ENCODE measurements around the gene PKP2.
"Not testable (repeated sequence)": the region's sequence is repeated elsewhere in the genome, so short reads cannot be mapped to it uniquely, and the experiment has no call there.

PKP2 gene

GRCh38 chr12:32894566-32894965 lies 2.0 kb downstream of the PKP2 start:
- Histone ChIP-seq H3K4me3 (ENCODE audit: low read length) (no peak overlapping the region), H3K9ac (ENCODE audit: low read length) (no peak overlapping the region), H3K4me1 (ENCODE audit: control insufficient read depth, insufficient read depth, low read length) (peaks cover 16% of the 10 kb centered on the region), H3K36me3 (ENCODE audit: control insufficient read depth, insufficient read depth, low read length, severe bottlenecking) (no peaks in the 10 kb centered on the region), H3K9me3 (ENCODE audit: control insufficient read depth, low read length) (no peaks in the 10 kb centered on the region), H3K27me3 (replicated peaks; ENCODE audit: control insufficient read depth, insufficient read depth, low read length) (peaks cover 29% of the 10 kb centered on the region)
- no peak for DNase-seq (ENCODE audit: low read depth)

GRCh38 chr12:32893458-32893857 lies 3.1 kb downstream of the PKP2 start:
- Histone ChIP-seq H3K36me3 (ENCODE audit: control insufficient read depth, insufficient read depth, low read length, severe bottlenecking) (no peaks in the 10 kb centered on the region), H3K4me1 (ENCODE audit: control insufficient read depth, insufficient read depth, low read length) (peaks cover 21% of the 10 kb centered on the region), H3K4me3 (ENCODE audit: low read length) (peak overlapping the region; percentile 32), H3K9me3 (ENCODE audit: control insufficient read depth, low read length) (no peaks in the 10 kb centered on the region), H3K27me3 (replicated peaks; ENCODE audit: control insufficient read depth, insufficient read depth, low read length) (peaks cover 25% of the 10 kb centered on the region), H3K9ac (ENCODE audit: low read length) (peak overlapping the region; percentile 50)
- no peak for DNase-seq (ENCODE audit: low read depth)

- Histone ChIP-seq H3K4me1 (ENCODE audit: control insufficient read depth, insufficient read depth, low read length) (peaks cover 21% of the 10 kb centered on the region), H3K9me3 (ENCODE audit: control insufficient read depth, low read length) (no peaks in the 10 kb centered on the region), H3K4me3 (ENCODE audit: low read length) (peak overlapping the region; percentile 32), H3K36me3 (ENCODE audit: control insufficient read depth, insufficient read depth, low read length, severe bottlenecking) (no peaks in the 10 kb centered on the region), H3K9ac (ENCODE audit: low read length) (peak overlapping the region; percentile 50), H3K27me3 (replicated peaks; ENCODE audit: control insufficient read depth, insufficient read depth, low read length) (peaks cover 23% of the 10 kb centered on the region)
- DNase-seq (ENCODE audit: low read depth): no peak
Observed at GRCh38 chr12:32893043-32893442, 3.5 kb downstream of the PKP2 start.

GRCh38 chr12:32892369-32892768 lies 4.2 kb downstream of the PKP2 start:
- peaks cover 21% of the 10 kb centered on the region for H3K4me1 ChIP-seq (ENCODE audit: control insufficient read depth, insufficient read depth, low read length)
- H3K27me3 ChIP-seq (replicated peaks; ENCODE audit: control insufficient read depth, insufficient read depth, low read length): peaks cover 16% of the 10 kb centered on the region
- not testable (repeated sequence) for DNase-seq (ENCODE audit: low read depth); H3K9ac ChIP-seq (ENCODE audit: low read length); H3K4me3 ChIP-seq (ENCODE audit: low read length); H3K9me3 ChIP-seq (ENCODE audit: control insufficient read depth, low read length); H3K36me3 ChIP-seq (ENCODE audit: control insufficient read depth, insufficient read depth, low read length, severe bottlenecking)

- Histone ChIP-seq H3K9me3 (ENCODE audit: control insufficient read depth, low read length) (no peaks in the 10 kb centered on the region), H3K9ac (ENCODE audit: low read length) (no peak overlapping the region), H3K4me3 (ENCODE audit: low read length) (no peak overlapping the region), H3K27me3 (replicated peaks; ENCODE audit: control insufficient read depth, insufficient read depth, low read length) (peaks cover 16% of the 10 kb centered on the region), H3K36me3 (ENCODE audit: control insufficient read depth, insufficient read depth, low read length, severe bottlenecking) (no peaks in the 10 kb centered on the region), H3K4me1 (ENCODE audit: control insufficient read depth, insufficient read depth, low read length) (peaks cover 21% of the 10 kb centered on the region)
- DNase-seq (ENCODE audit: low read depth): no peak
Observed at GRCh38 chr12:32891956-32892355, 4.6 kb downstream of the PKP2 start.

- Histone ChIP-seq H3K27me3 (replicated peaks; ENCODE audit: control insufficient read depth, insufficient read depth, low read length) (peaks cover 16% of the 10 kb centered on the region), H3K4me1 (ENCODE audit: control insufficient read depth, insufficient read depth, low read length) (peaks cover 21% of the 10 kb centered on the region), H3K9me3 (ENCODE audit: control insufficient read depth, low read length) (no peaks in the 10 kb centered on the region), H3K4me3 (ENCODE audit: low read length) (no peak overlapping the region), H3K36me3 (ENCODE audit: control insufficient read depth, insufficient read depth, low read length, severe bottlenecking) (no peaks in the 10 kb centered on the region), H3K9ac (ENCODE audit: low read length) (no peak overlapping the region)
- DNase-seq (ENCODE audit: low read depth): no peak
Observed at GRCh38 chr12:32891526-32891925, 5.1 kb downstream of the PKP2 start.

GRCh38 chr12:32889011-32889760 lies 7.4 kb downstream of the PKP2 start:
- Histone ChIP-seq H3K9me3 (ENCODE audit: control insufficient read depth, low read length) (no peaks in the 10 kb centered on the region), H3K4me3 (ENCODE audit: low read length) (no peak overlapping the region), H3K4me1 (ENCODE audit: control insufficient read depth, insufficient read depth, low read length) (peaks cover 16% of the 10 kb centered on the region), H3K36me3 (ENCODE audit: control insufficient read depth, insufficient read depth, low read length, severe bottlenecking) (no peaks in the 10 kb centered on the region), H3K9ac (ENCODE audit: low read length) (no peak overlapping the region), H3K27me3 (replicated peaks; ENCODE audit: control insufficient read depth, insufficient read depth, low read length) (no peaks in the 10 kb centered on the region)
- DNase-seq (ENCODE audit: low read depth): no peak

- no peaks in the 10 kb centered on the region for H3K9me3 ChIP-seq (ENCODE audit: control insufficient read depth, low read length)
- H3K4me1 ChIP-seq (ENCODE audit: control insufficient read depth, insufficient read depth, low read length): peaks cover 5% of the 10 kb centered on the region
- H3K36me3 ChIP-seq (ENCODE audit: control insufficient read depth, insufficient read depth, low read length, severe bottlenecking): no peaks in the 10 kb centered on the region
- DNase-seq (ENCODE audit: low read depth): no peak
- no peak overlapping the region for H3K9ac ChIP-seq (ENCODE audit: low read length)
- H3K27me3 ChIP-seq (replicated peaks; ENCODE audit: control insufficient read depth, insufficient read depth, low read length): no peaks in the 10 kb centered on the region
- no peak overlapping the region for H3K4me3 ChIP-seq (ENCODE audit: low read length)
Observed at GRCh38 chr12:32887058-32887457, 9.5 kb downstream of the PKP2 start.

- no peak overlapping the region for H3K9ac ChIP-seq (ENCODE audit: low read length)
- H3K27me3 ChIP-seq (replicated peaks; ENCODE audit: control insufficient read depth, insufficient read depth, low read length): no peaks in the 10 kb centered on the region
- no peak overlapping the region for H3K4me3 ChIP-seq (ENCODE audit: low read length)
- DNase-seq (ENCODE audit: low read depth): no peak
- no peaks in the 10 kb centered on the region for H3K36me3 ChIP-seq (ENCODE audit: control insufficient read depth, insufficient read depth, low read length, severe bottlenecking)
- peaks cover 5% of the 10 kb centered on the region for H3K4me1 ChIP-seq (ENCODE audit: control insufficient read depth, insufficient read depth, low read length)
- no peaks in the 10 kb centered on the region for H3K9me3 ChIP-seq (ENCODE audit: control insufficient read depth, low read length)
Observed at GRCh38 chr12:32885831-32886230, 10.7 kb downstream of the PKP2 start.

- Histone ChIP-seq H3K36me3 (ENCODE audit: control insufficient read depth, insufficient read depth, low read length, severe bottlenecking) (no peaks in the 10 kb centered on the region), H3K27me3 (replicated peaks; ENCODE audit: control insufficient read depth, insufficient read depth, low read length) (no peaks in the 10 kb centered on the region), H3K9me3 (ENCODE audit: control insufficient read depth, low read length) (no peaks in the 10 kb centered on the region), H3K4me3 (ENCODE audit: low read length) (no peak overlapping the region), H3K4me1 (ENCODE audit: control insufficient read depth, insufficient read depth, low read length) (peaks cover 5% of the 10 kb centered on the region), H3K9ac (ENCODE audit: low read length) (no peak overlapping the region)
- no peak for DNase-seq (ENCODE audit: low read depth)
Observed at GRCh38 chr12:32884962-32885361, 11.6 kb downstream of the PKP2 start.

GRCh38 chr12:32881702-32882101 lies 14.9 kb downstream of the PKP2 start:
- no peaks in the 10 kb centered on the region for H3K36me3 ChIP-seq (ENCODE audit: control insufficient read depth, insufficient read depth, low read length, severe bottlenecking)
- H3K9ac ChIP-seq (ENCODE audit: low read length): no peak overlapping the region
- no peak for DNase-seq (ENCODE audit: low read depth)
- peaks cover 15% of the 10 kb centered on the region for H3K4me1 ChIP-seq (ENCODE audit: control insufficient read depth, insufficient read depth, low read length)
- no peaks in the 10 kb centered on the region for H3K27me3 ChIP-seq (replicated peaks; ENCODE audit: control insufficient read depth, insufficient read depth, low read length)
- H3K4me3 ChIP-seq (ENCODE audit: low read length): no peak overlapping the region
- no peaks in the 10 kb centered on the region for H3K9me3 ChIP-seq (ENCODE audit: control insufficient read depth, low read length)

- no peak for DNase-seq (ENCODE audit: low read depth)
- Histone ChIP-seq H3K9ac (ENCODE audit: low read length) (no peak overlapping the region), H3K4me3 (ENCODE audit: low read length) (no peak overlapping the region), H3K27me3 (replicated peaks; ENCODE audit: control insufficient read depth, insufficient read depth, low read length) (no peaks in the 10 kb centered on the region), H3K9me3 (ENCODE audit: control insufficient read depth, low read length) (no peaks in the 10 kb centered on the region), H3K36me3 (ENCODE audit: control insufficient read depth, insufficient read depth, low read length, severe bottlenecking) (no peaks in the 10 kb centered on the region), H3K4me1 (ENCODE audit: control insufficient read depth, insufficient read depth, low read length) (peaks cover 20% of the 10 kb centered on the region)
Observed at GRCh38 chr12:32881107-32881506, 15.5 kb downstream of the PKP2 start.

All from adipocyte (in vitro differentiated cells).